Spleen (tissue), 7 donors: ENCODE data around the gene IPCEF1.

Source experiments
- CTCF ChIP-seq, 11 experiments: fragments of 200-600 bp in 7 of 11; fragments of 450-650 bp in 4 of 11; sonication (generic) in 4 of 11; IDR thresholded peaks in 8 of 11; conservative IDR thresholded peaks in 3 of 11; 1 replicate in 7 of 11; 2 replicates in 4 of 11; pipeline versions ENCODE4 v1.4.0 to v1.8.0; 2016 to 2021; ENCODE audit warnings: antibody characterized with exemption in 11 of 11, inconsistent platforms in 4 of 11, mild to moderate bottlenecking in 1 of 11
- POLR2AphosphoS5 ChIP-seq, 3 donors: sonication (generic); formaldehyde crosslinking; IDR thresholded peaks; one replicate each; pipeline ENCODE4 v1.5.1; 2017; ENCODE audit warnings: antibody characterized with exemption in 3 of 3
- donor health status: DM: no; HTN: no; CAD: no; lungs with moderate emphysema.
- donor health status: DM: no; HTN: no; CAD: no.
- donor health status: DM: no; HTN: no; CAD: no.

GRCh38 chr6:154403788-154404187 is 47.2 kb upstream of the IPCEF1 start:
- TF ChIP-seq CTCF (IDR thresholded peaks at IDR 0.05 in 8 of 11, conservative IDR thresholded peaks at IDR 0.05 in 3 of 11) (no peak), POLR2AphosphoS5 (IDR thresholded peaks at IDR 0.05) (no peak)
